NOMO-1 (cell line): ENCODE results near the gene APOBEC3F.
"Not testable (repeated sequence)": the region's sequence is repeated elsewhere in the genome, so short reads cannot be mapped to it uniquely, and the experiment has no call there.

Experiments used
- DNase-seq, 2 experiments: peaks; one replicate each; lab custom pipeline; 2025; ENCODE audit not compliant: unreplicated experiment in 2 of 2; lab: John Stamatoyannopoulos, UW

Gene APOBEC3F

GRCh38 chr22:39026509-39027150 lies 14.0 kb upstream of the APOBEC3F start:
- peak in 1 of 2 experiments; percentile 1 for DNase-seq

- DNase-seq: no peak
Measured at GRCh38 chr22:39027717-39028116, 12.9 kb upstream of the APOBEC3F start.

GRCh38 chr22:39028281-39028680 lies 12.4 kb upstream of the APOBEC3F start:
- no peak for DNase-seq

DNA sequence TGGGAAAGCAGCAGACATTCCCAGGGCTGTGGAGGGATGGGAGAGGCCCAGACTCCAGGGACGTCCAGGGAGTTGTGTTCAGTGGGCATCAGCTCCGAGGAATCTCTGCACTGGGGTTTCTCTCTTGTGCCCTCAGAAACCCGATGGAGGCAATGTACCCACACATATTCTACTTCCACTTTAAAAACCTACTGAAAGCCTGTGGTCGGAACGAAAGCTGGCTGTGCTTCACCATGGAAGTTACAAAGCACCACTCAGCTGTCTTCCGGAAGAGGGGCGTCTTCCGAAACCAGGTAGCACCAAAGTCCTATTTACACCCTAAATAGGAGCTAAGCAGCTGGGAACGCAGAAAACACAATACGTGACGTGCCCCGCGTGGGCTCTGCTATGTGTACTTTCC lies 11.4 kb upstream of the APOBEC3F start:
- DNase-seq: no peak

GRCh38 chr22:39030705-39031104 lies 10.0 kb upstream of the APOBEC3F start:
- DNase-seq: no peak

GRCh38 chr22:39031434-39032295 lies 9.0 kb upstream of the APOBEC3F start:
- not testable (repeated sequence) for DNase-seq

DNA sequence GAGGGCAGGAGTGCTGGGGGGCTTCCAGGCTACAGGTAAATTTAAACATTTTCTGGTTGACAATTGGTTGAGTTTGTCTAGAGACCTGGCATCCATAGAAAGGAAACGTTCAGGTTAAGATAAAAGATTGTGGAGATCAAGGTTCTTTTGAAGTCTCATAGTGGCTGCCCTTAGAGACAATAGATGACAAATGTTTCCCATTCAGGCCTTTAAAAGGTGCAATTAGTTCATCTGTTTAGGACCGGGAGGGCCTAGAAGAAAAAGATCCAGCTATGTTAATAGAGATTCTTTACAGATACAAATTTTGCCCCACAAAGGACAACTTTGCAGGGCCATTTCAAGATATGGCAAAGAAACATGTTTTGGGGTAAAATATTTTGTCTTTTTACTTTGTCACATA lies 3.6 kb upstream of the APOBEC3F start:
- DNase-seq: not testable (repeated sequence)

DNA sequence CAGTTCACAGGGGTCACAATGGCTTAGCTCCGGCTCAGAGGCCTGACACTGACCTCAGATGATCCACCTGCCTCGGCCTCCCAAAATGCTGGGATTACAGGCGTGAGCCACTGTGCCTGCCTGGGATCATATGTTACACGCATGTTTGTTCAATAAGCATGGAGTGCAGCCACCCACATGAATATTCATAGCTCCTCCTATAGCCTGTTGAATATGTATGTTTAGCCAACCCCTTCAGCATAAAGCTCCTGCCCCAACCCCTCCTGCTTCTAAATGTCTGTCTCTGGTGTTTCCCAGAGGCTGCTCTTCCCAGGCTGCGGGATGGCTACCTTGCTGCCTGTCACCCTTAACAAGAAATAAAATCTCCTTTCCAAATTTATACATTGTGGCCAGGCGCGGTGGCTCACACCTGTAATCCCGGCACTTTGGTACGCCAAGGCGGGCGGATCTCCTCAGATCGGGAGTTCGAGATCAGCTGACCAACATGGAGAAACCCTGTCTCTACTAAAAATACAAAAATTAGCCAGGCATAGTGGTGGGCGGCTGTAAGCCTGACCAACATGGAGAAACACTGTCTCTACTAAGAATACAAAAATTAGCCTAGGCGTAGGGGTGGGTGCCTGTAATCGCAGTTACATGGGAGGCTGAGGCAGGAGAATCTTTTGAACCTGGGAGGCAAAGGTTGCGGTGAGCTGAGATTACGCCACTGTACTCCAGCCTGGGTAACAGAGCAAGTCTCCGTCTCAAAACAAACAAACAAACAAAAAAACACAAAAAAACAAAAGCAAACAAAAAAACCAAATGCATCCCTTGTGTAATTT lies 1.1 kb upstream of the APOBEC3F start:
- no peak for DNase-seq

GRCh38 chr22:39040155-39040537 lies 518 bp upstream of the APOBEC3F start:
- not testable (repeated sequence) for DNase-seq

DNA sequence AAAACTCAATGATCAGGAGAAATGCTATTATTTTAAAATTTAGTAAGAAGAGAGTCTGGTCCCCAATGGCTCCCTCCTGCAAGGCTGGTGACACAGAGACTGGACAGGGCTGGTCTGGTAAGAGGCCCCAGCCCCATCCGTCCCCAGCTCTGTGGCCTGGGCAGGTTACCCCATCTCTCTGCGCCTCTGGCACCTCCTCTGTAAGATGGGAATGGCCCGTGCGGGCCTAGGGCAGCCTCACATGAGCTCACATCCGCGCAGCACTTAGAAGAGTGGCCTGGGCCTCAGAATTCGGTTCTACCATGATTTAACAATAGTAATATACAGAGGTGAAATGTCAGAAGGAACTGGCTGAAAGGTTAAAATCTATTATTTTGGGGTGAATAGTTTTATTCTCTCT lies 1.2 kb downstream of the APOBEC3F start:
- no peak for DNase-seq

DNA sequence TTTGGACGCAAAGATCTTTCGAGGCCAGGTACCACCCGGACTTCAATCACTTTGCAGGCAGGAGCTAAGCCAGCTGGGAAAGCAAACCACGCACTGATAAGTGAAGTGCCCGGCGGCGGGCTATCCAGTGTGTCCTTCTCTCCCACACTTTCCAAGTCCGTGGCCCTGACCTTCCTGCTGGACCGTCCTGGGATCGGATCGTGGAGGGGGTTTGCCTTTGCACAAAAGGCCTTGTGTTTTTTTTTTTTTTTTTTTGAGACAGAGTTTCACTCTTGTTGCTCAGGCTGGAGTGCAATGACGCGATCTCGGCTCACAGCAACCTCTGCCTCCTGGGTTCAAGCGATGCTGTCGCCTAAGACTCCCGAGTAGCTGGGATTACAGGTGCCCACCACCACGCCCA lies 2.4 kb downstream of the APOBEC3F start:
- not testable (repeated sequence) for DNase-seq

GRCh38 chr22:39045136-39045535 lies 4.5 kb downstream of the APOBEC3F start:
- not testable (repeated sequence) for DNase-seq

DNA sequence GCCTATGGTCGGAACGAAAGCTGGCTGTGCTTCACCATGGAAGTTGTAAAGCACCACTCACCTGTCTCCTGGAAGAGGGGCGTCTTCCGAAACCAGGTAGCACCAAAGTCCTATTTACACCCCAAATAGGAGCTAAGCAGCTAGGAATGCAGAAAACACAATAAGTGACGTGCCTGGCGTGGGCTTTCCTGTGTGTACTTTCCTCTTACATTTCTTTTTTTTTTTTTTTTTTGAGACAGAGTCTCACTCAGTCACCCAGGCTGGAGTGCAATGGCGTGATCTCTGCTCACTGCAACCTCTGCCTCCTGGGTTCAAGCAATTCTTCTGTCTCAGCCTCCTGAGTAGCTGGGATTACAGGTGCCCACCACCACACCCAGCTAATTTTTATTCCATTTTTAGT lies 8.8 kb downstream of the APOBEC3F start:
- not testable (repeated sequence) for DNase-seq

- DNase-seq: not testable (repeated sequence)
Measured at GRCh38 chr22:39051844-39052495, 11.3 kb downstream of the APOBEC3F start.

GRCh38 chr22:39055658-39056057 lies 15.0 kb downstream of the APOBEC3F start:
- DNase-seq: no peak

DNA sequence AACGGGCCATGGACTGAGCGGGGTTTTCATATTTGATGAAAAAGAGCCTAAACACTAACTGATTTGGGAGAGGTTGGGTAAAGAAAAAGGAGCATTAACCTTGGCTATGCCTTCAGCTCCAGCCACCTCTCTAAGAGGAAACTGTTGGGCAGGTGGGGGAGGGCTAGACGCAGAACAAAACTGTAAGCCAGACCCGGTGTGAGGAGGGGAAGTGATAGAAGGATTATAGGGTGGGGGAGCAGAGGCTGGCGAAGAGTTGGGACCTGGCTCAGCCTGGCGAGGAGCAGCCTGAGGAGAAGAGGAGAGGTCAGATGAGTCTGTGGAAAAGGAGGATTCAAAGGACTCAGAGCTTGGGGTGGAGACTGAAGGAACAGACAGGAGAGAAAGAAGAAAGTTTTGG lies 20.6 kb downstream of the APOBEC3F start:
- DNase-seq: peak; percentile 16 to 42

GRCh38 chr22:39061951-39062350 lies 21.3 kb downstream of the APOBEC3F start:
- not testable (repeated sequence) for DNase-seq

DNA sequence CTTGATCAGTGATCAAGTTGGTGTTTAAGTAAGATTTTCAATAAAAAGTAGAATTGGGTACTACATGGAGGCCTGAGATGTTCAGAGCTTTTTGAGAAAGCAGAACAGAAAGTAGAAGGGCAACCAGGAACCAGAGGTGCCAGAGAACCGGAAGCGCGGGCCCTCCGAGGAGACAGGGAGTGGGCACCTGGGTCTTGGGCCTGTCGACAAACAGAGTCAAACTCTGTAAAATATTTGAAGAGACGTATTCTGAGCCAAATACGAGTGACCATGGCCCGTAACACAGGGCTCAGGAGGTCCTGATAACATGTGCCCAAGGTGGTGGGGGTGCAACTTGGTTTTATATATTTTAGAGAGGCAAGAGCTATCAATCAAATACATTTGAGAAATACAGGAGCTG lies 23.2 kb downstream of the APOBEC3F start:
- peak in 1 of 2 experiments; percentile 30 for DNase-seq

GRCh38 chr22:39066442-39067276 lies 26.0 kb downstream of the APOBEC3F start:
- DNase-seq: not testable (repeated sequence)
